GM10847 (cell line): Measurements from ENCODE around the gene ZMYND12.

ENCODE experiments used
- POLR2A ChIP-seq: IDR thresholded peaks from 2 replicates; pipeline ENCODE4 v1.6.1; 2011; ENCODE audit not compliant: insufficient read length; ENCODE audit errors: extremely low read depth

ZMYND12 gene

DNA sequence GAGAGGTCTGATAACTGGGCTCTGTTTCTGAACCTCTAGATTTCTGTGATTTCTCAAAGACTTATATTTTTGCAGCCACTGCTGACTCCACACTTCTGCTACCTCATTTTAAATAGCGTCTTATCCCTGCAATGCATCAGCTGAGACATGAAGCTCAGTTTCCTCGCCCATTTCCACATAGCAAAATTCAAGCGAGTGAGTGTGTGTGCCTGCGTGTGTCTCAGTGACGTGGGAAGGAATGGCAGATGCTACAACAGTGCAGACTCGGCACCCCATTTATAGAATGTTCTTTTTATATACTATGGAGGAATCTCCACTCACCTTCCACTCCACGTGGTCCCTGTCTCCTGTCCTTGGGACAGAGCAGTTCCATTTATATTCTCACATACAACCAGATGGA lies 35.7 kb downstream of the ZMYND12 start:
- no peak for TF ChIP-seq POLR2A

DNA sequence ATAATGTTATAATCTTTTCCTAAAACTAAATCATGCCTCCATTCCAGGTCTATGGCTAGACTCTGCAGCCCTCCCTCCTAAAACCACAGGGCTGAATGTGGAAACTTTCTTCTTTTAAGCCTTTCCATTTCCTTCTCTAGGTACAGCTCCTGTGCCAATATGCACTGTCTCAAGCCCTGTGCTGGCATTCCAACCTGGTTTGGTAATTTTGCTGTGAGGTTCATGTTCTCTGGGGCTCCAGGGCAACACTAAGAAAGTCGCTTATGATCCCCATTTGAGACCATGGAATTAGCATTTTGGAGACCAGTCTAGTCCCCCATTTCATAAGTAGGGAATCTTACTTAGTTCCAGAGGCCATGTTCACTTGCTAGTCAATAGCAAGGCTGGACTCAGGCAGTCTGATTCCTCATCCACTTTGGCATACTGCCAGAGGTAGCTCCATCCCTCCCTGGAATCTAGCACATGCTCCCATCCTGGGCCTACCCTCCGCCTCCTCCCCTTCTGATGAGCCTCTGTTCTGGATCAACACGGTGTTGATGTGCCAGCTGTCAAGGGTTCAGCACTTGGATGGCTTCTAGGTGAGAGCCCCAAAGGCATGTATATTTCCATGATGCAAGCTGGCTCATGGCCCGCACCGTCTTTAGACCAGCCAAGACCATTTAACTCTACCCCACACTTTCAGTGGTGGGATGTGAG lies 36.5 kb downstream of the ZMYND12 start:
- no peak for TF ChIP-seq POLR2A

DNA sequence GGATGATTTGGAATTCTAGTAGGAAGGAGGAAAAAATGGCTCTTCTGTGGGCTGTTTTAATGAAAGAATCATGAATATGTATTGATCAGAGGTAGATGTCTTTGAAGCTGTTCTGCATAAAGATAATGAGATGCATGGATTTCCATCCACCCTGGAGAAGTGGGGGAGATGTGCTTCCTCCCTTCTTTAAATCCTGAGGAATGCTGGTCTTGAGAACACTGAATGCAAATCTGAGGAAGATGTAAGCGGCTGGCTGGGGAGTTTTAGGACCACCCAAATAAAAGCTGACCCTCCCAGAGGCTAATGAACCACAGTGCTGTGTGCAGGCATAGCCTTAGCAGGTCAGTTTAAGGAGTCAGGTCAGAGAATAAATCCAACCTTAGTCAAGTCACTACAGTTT lies 37.3 kb downstream of the ZMYND12 start:
- no peak for TF ChIP-seq POLR2A

DNA sequence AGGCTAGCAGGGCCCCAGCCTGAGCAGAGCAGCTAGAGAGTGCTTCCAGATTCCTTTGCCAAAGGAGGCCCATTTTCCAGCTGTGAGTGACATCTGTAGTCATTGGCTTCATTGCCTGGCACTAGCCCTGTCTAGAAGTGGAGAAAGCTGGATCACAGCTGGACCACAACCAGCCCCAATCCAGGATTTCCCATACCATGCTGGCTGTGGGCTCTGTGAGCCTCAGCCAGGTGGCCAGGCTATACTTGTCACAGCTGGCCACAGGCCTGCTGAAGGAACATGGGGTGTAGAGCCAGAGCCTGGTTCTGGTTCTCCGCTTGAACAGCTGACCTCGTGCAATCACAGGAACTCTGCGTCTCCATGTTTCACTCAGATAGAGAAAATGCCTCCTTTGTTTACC lies 38.7 kb downstream of the ZMYND12 start:
- TF ChIP-seq POLR2A = no peak

DNA sequence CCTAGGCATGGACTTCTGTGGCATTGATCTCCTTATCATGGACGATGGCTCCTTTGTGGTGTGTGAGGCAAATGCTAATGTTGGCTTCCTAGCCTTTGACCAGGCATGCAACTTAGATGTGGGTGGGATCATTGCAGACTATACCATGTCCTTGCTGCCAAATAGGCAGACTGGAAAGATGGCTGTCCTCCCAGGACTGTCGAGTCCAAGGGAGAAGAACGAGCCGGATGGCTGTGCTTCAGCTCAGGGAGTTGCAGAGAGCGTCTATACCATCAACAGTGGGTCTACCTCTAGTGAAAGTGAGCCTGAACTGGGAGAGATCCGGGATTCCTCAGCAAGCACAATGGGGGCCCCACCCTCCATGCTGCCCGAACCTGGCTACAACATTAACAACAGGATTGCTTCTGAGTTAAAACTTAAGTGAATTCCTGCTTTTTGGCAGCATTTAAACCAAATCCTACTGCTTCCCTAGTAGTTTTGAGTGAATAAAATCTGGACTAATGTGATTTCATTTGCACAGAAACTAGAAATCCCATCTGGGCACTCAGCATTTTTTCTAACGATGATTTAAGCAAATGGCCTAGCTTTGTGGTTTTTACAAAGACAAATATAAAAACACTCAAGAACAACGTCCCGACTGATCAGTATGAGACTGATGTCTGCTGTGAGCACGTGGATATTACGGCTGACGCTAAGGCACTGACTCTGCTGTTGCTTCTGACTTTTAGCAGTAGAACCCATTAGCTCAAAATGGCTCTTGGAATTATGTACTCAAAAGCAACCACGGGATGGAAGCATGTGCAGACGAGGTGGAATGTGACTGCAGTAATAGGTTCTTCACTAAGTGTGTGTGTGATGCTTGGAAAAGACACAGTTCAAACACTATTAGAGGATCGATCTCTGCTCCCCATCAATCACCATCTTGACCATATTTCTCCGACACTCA lies 41.0 kb downstream of the ZMYND12 start:
- TF ChIP-seq POLR2A = no peak

DNA sequence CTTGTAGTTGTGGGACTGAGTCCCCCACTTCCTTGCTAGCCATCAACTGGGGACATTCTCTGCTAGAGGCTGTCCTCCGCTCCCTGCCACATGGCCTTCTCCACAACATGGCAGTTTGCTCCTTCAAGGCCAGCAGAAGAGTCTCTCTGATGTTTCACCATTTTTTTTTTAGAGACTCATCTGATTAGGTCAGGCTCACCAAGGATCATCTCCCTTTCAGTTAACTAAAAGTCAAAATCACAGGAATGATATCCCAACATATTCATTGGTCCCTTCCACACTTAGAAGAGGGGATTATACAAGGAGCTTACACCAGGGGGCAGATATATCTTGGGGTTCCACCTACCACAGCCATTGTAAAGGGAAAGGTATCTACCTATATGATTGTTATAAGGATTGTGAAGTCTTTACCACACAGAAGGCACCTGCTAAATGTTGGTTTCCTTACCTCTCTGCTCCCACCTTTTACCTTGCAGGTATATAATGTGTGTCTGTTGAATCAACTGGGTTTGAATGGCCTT lies 51.9 kb downstream of the ZMYND12 start:
- no peak for TF ChIP-seq POLR2A

DNA sequence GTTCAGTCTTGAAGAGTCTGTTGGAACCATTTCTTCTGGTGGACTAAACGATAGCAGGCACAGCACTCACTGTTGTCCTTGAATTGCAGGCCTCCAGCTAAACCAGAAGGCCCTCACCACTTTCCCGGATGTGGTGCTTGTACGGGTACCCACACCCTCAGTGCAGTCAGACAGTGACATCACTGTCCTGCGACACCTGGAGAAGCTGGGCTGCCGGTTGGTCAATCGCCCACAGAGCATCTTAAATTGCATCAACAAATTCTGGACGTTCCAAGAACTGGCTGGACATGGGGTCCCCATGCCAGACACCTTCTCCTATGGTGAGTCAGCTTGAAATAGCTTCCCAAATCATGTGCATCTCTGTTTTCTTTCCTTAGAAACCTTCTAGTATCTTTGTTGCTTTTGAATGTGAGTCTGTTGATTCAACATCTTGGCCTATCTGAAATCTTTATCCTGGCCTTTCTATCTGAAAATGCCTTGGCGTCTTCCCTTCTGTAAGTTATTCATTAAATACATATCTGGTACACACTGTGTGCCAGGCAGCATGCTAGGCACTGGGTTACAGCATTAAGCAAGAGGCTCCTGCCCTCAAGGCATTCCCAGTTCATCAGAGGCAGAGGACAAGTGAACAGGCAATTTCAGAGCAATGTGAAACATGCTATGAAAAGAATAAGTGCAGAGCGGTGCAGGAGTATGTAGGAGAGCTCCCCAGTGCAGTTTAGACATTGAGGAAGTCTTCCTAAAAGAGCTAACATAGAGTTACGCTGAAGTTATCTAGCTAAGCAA lies 56.3 kb downstream of the ZMYND12 start:
- no peak for TF ChIP-seq POLR2A

DNA sequence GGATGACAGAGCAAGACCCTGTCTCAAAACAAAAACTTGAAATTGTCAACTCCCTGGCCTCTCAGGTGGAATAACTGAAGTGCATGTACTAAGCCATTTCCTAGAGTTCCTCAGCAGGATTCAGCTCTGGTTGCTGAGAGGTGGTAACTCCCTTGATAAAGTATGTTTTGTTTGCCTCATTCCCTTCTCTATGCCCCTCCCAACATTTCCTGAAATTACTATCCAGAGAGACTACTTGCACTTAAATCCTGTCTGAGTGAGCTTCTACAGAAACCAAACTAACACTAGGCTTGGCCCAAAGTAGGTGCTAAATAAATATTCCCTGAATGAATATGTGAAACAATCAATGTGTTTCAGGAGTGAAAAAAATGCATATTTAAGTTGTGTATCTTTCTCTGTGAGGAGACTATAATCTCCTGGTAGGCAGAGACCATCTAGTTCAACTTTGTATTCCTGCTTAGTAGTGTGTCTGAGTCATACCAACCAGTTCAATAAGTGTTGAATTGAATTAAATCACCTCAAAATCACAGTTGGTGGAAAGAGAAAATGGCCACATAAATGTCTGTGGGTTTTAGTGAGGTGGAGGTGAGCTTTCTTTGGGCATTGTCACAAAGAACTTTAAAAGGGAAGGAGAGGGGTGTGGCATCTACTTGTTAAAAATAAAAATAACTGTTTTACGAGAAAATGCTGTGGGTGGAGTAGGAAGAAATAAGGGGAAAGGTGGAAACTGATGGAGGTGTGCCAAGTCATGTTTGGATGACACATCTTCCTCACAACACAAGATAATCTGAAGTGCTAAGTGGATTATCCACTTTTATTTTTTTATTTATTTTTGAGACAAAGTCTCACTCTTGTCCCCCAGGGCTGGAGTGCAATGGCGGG lies 62.6 kb downstream of the ZMYND12 start:
- TF ChIP-seq POLR2A = no peak

DNA sequence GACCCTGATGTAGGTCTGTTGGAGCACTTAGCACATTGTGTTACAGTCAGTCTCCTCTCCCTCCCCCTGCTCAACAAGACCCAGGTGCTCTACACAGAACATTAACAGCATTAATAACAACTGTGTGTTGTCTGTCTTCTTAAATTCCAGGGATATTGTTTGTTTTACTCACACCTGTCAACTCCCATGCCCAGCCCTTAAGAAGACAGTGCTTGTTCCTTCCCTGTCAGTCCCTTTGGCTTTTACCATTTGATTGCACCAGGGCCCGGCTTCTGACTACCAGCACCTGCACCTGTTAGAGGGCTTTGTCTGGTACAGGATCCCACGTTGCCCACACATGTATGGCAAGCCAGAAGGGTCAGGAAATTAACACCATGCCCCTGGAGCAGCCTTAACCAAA lies 63.6 kb downstream of the ZMYND12 start:
- TF ChIP-seq POLR2A = no peak

DNA sequence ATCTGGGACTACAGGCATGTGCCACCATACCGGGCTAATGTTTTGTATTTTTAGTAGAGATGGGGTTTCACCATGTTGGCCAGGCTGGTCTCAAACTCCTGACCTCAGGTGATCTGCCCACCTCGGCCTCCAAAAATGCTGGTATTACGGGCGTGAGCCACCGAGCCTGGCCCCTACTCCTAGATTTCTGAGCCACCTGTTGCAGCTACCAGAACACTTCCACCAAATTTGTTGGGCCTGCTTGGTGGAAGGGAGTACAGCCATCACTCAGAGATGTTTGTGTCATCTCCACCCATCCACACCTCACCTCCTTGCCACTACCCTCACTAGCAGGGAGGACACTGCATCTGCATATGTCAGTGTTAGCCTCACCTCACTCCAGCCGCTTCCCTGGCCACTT lies 69.8 kb downstream of the ZMYND12 start:
- no peak for TF ChIP-seq POLR2A

DNA sequence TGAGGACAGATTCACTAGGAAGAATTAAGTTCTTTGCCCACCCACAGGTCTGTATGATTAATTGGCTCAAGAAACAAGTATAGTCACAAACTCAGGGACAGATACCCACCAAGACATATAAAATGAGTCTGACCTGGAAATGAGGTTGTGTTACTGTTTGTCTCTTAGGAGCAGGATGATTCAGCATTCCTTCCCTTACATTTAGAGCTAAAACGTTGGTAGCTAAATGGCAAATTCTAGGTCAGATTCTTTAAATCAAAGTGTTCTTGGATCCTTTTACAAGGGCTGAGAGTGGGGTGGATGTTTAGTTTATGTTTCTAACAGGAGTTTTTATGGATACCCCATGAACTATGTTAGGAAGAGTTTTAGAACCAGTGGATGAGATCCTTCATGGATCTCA lies 70.5 kb downstream of the ZMYND12 start:
- TF ChIP-seq POLR2A = no peak

DNA sequence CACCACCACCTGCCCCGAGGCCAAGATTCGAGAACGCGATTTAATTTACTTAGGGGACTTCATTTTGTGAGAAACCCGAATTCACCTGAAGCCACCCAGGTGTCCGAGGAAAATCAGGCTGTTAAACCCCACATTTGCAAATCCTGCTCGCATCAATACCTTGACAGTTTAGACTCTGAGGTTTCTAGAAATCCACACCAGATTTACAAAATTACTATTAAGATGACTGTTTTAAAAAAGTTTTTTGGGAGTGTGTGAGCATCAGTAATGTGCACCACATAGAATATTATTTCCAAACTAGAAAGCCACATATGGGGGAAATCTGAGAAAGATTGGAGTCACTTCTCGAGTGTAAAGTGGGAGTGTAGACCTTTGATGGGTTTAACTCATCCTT lies 74.5 kb downstream of the ZMYND12 start:
- TF ChIP-seq POLR2A = no peak

DNA sequence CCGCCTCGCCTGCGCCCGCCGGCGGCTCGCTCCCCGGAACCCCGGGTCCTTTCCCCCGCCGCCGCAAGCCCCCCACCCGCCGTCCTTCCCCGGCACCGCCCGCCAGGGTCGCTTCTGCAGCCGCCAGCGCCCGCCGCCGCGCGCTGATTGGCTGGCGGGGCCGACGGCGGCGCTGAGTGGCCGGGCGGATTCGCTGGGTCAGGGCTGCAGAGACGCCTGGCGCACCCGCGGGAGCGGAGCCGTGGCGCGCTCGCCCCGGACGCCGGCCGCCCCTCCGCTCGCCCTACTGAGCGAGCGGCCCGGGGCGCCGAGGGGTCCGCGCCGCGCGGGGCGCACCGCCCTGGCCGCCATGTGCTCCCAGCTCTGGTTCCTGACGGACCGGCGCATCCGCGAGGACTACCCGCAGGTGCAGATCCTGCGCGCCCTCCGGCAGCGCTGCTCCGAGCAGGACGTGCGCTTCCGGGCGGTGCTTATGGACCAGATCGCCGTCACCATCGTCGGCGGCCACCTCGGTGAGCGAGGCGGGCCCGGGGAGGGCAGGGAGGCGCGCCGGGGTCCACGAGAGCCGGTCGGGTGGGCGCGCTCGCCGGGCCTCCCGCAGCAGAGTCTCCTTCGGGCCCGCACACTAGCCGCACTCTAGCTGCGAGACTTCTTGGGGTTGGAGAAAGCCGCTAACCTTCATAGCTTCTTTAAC lies 75.1 kb downstream of the ZMYND12 start, which contains the start of gene RIMKLA:
Gene RIMKLA, plus strand, starts transcription at position 207 of the 694 bp plus-strand sequence. Its CDS starts 143 bp downstream, at position 350.
- no peak for TF ChIP-seq POLR2A
